ENCODE results near the gene ZNF431.
"Not testable (repeated sequence)": the region's sequence is repeated elsewhere in the genome, so short reads cannot be mapped to it uniquely, and the experiment has no call there.

ZNF431 gene

DNA sequence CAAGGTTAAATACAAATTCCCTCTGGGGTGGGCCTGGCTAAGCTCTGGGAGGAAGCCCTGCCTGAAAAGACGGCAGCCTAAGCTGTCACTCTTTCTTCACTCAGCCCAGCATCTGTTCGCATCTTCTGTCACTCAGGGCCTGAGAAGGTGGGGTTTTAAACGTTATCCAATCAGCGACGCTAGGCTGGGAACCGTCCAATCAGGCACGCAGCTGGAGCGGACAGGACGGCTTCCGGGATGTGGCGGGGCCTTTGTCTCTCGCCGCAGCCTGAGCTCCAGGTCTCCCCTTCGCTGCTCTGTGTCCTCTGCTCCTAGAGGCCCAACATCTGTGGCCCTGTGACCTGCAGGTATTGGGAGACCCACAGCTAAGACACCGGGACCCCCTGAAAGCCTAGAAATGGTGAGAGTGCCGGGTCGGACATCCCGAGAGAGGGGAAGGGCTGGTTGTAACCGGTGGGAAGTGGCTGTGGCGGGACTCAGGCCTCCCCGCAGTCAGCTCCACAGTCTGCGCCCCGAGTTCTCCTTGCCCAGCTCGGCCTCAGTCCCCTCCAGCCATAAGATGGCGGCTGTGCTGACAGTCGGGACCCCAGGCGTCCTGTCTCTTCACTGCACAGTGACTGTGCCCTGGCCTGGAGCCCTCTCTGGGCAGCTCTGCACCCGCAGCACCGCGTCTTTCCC, at the start of gene ZNF431:
Gene ZNF431 (plus strand): TSS at position 254 of the 678 bp plus-strand sequence. CDS start 144 bp downstream, at position 398.
- peak; percentile 87 for DNase-seq

DNA sequence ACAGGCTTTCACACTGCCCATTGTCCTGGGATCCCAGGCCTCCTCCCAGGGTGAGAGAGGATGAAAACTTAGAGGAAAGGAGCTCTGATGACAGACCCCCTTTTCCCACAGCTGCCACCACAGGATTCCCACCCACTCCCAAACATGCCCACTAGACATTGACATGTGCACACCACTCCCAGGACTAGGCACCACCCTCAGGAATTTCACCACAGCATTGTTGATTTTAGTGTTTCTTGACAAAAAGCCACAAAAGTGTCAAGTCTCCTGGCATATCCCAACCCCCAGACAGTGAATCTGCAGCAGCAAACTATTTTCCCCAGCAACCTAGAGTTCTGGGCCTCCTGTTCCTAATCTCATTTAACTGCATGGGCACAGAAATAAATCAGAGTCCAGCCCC, 49.7 kb upstream of the ZNF431 start:
- no peak for DNase-seq

DNA sequence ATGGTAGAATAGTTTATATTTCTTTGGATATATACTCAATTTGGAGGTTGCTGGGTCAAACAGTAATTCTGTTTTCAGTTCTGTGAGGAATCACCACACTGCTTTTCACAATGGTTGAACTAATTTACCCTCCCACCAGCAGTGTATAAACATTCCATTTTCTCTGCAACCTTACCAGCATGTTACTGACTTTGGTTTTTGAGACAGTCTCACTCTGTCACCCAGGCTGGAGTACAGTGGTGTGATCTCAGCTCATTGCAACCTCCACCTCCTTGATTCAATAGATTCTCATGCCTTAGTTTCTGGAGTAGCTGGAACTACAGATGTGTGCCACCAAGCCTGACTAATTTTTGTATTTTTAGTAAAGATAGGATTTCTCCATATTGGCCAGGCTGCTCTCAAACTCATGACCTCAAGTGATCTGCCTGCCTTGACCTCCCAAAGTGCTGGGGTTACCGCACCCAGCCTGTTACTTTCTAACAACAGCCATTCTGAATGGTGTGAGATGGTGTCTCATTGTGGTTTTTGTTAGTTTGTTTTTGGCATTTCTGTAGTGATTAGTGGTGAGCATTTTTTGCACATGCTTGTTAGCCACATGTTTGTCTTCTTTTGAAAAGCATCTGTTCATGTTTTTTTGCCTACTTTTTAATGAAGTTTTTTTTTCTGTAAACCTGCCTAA, 47.4 kb upstream of the ZNF431 start:
- DNase-seq = no peak

GRCh38 chr19:21098291-21098690, 43.5 kb upstream of the ZNF431 start:
- no peak for DNase-seq

DNA sequence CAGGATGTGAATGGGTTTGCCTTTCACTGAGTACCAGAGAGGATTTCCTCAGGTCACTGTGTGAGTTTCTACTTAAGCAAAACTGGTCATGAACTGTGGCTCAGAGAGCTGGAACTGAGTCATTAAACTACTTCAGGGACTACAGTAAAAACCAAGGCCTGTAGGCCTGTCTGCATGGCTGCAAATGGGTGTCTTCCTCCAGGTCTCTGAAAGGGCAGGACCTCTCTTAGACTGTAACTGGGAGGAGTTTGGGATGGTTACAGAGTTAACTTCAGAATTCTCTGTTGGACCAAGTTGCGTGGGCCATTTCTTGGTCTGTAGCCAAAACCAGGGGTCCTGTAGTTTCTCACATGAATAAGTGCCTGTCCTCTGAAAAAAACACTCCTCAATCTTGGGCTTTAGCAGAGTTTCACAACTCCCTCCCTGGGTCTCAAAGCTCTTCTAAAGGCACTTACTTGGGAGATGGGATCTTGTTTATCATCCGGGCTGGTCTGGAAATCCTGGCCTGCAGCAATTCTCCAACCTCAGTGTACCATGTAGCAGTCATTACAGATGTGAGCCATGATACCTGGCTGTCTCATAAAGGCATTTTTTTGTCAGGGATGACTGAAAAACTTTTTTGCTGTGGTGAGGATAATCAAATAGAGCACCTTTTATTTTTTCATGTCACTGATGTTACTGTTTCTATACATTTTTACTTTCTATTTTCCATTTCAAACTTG, 40.2 kb upstream of the ZNF431 start:
- DNase-seq = no peak

DNA sequence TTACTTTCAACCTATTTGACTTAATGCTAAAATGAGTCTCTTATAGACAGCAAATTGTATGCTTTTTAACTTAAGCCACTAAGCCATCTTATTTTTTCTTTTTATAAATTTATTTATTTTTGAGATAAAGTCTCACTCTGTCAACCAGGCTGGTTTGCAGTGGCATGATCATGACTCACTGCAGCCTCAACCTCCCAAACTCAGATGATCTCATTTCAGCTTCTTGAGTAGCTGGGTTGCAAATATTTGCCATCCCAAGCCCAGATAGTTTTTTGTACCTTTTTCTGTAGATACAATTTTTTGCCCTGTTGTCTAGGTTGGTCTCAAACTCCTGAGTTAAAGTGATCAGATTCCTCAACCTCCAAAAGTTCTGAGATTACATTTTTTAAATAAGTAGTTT, 32.7 kb upstream of the ZNF431 start:
- no peak for DNase-seq

GRCh38 chr19:21110183-21110582, 31.7 kb upstream of the ZNF431 start:
- no peak for DNase-seq

GRCh38 chr19:21115430-21115829, 26.4 kb upstream of the ZNF431 start:
- no peak for DNase-seq

- no peak for DNase-seq
These were observed 24.6 kb upstream of the ZNF431 start for GRCh38 chr19:21117041-21117907.

DNA sequence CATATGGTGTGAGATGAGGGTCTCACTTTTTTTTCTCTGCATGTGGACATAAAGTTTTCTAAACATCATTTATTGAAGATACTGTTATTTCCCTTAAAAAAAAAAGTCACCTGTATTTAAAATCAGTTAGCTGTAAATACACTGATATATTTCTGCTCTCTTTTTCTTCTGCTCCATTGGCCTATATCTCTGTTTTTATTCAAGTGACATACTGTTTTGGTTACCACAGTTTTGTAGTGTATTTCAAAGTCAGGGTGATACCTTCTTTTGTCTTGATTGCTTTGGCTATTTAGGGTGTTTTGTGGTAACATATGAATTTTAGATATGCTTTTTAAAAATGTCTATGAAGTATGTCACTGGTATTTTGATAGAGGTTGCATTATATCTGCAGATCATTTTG, 15.8 kb upstream of the ZNF431 start:
- DNase-seq = no peak

DNA sequence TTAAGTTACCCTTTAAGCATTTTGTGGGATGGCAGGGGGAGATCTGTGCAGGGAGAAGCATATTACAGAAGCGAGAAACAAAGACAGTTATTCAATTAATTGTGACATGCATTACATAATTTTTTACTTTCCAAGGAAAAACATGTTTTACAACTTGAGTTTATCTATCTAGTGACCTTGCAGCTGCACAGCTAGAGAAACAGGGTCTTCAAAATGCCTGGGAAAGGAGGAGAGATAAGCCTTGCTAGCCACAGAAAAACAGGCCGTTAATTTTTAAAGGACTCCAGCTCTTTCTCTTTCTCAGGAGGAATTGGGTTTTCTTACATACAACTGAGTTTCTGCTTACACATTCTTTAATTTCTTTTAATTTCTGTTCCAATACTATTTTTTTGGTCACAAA, 14.8 kb upstream of the ZNF431 start:
- no peak for DNase-seq

GRCh38 chr19:21127898-21128297, 13.9 kb upstream of the ZNF431 start:
- no peak for DNase-seq

- no peak for DNase-seq
These were observed 12.7 kb upstream of the ZNF431 start for GRCh38 chr19:21128901-21129698.

DNA sequence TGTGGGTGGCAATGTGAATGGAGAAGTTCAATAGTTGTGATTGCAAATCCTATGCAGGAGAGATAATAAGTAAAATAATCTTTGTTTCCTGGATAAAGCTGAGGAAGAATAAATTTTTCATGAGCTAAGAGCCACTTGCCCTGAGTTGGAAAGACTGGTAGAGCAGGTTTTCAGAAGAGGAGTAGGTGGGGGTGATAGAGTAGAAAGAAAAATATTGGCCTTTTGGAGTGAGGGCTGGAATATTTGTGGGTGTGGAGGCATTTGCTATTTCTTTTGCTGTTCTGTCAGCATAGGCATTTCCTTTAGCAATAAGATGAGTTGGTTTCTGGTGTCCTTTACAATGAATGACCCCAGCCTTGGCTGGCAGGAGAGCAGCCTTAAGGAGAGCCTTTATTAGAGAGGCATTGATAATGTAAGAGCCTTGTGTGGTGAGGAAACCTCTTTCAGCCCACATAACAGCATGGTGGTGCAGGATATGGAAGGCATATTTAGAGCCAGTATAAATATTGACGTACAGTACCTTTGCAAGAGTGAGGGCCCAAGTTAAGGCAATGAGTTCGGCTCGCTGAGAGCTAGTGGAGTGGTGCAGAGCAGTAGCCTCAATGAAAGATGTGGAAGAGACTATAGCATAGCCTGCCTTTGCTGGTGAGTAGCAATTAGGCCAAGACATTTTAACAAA, 11.6 kb upstream of the ZNF431 start:
- no peak for DNase-seq

DNA sequence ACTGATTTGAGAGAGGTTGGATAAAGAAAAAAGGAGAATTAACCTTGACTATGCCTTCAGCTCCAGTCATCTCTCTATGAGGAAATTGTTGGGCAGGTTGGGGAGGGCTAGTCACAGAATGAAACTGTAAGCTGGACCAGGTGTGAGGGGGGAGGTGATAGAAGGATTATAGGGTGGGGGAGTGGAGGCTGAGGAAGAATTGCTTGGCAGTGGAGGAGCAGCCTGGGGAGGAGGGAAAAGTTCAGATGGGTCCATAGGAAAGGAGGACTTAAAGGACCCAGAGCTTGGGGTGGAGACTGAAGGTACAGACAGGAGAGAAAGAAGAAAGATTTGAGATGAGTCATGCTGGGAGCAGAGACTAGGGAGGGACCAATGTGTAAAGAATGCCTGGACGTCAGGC, 8.2 kb upstream of the ZNF431 start:
- DNase-seq = no peak

- no peak for DNase-seq
These were observed 6.9 kb upstream of the ZNF431 start for GRCh38 chr19:21134934-21135366.

- DNase-seq = no peak
These were observed 6.4 kb upstream of the ZNF431 start for GRCh38 chr19:21135433-21135832.

- DNase-seq = no peak
These were observed 3.7 kb upstream of the ZNF431 start for GRCh38 chr19:21138130-21138529.

GRCh38 chr19:21141006-21141405, 834 bp upstream of the ZNF431 start:
- not testable (repeated sequence) for DNase-seq

DNA sequence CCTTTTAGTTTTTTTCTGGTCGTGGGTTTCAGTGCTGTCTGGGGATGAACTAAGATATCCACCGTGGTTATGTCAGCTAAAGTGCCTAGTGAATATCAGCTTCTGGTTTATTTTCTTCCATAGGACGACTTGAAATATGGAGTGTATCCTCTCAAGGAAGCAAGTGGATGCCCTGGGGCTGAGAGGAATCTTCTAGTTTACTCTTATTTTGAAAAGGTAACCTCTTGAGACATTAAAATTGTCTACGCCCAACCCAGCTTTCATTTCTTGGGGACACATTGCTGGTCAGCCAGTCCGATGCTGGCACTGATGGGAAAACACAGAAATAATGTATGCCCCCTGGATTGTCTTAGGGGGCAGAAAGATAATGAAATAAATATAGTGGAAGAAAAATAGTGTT, 1.6 kb downstream of the ZNF431 start:
- DNase-seq = no peak

DNA sequence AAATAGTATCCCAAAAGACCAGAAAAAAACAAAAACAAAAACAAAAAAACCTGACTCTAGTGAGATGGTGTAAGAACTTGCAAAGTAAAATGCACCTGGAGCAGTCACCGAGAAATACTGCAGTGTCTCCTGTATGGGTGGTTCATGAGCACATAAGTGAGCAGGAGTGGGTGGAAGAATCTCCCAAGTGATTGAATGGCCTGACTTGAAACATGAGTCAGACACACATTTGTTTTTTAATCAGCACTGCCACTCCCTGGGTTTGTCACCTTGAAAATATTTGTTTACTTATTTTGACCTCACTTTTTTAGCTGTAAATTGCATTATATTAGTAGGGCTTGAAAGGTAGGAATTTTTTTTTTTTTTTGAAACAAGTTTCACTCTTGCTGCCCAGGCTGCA, 2.0 kb downstream of the ZNF431 start:
- no peak for DNase-seq

DNA sequence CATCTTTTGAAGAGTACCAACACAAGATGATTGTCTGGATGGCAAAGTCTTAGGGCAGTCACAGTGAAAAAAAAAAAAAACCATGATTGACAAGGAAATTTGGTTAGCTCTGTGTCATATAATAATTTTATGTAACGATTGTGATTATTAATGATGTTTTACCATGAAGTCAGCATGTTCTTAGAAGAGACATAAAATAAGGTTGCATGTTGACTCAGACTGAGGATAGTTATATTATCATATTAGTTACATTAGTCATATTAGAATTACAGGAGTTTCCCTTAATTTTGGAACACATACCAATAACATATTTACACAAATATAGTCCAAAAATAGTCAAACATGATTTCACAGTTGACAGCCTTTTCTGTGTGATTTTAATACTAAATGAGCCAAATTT, 5.7 kb downstream of the ZNF431 start:
- DNase-seq = no peak

All from NCI-H1436 treated with DMSO at 0.1 percent for 48 hours (cell line).